ENCODE measurements around the gene MARK3.

The MARK3 gene

DNA sequence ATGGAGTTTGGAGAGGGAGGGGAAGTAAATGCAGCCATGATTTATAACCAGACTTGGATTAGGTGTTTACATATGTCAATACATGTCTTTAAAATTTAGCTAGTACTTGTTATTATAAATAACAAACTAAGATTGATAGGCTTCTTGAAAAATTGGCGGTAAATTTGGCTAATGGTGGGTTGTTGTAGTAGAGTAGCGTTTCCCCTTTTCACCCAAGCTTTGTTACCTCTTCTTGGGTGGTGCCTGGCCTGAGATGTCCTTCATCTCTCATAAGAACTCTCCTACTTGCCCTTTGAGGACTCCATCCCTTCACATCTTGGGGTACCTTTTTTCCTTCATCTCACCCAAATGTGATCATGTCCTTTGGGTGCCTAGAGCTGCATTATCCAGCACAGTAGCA, 11.2 kb downstream of the MARK3 start:
- no peak overlapping the region for H3K27ac ChIP-seq
- TF ChIP-seq, protein P1, sequence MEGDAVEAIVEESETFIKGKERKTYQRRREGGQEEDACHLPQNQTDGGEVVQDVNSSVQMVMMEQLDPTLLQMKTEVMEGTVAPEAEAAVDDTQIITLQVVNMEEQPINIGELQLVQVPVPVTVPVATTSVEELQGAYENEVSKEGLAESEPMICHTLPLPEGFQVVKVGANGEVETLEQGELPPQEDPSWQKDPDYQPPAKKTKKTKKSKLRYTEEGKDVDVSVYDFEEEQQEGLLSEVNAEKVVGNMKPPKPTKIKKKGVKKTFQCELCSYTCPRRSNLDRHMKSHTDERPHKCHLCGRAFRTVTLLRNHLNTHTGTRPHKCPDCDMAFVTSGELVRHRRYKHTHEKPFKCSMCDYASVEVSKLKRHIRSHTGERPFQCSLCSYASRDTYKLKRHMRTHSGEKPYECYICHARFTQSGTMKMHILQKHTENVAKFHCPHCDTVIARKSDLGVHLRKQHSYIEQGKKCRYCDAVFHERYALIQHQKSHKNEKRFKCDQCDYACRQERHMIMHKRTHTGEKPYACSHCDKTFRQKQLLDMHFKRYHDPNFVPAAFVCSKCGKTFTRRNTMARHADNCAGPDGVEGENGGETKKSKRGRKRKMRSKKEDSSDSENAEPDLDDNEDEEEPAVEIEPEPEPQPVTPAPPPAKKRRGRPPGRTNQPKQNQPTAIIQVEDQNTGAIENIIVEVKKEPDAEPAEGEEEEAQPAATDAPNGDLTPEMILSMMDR (IDR thresholded peaks at IDR 0.05) = no peak
- TF ChIP-seq ZFX (IDR thresholded peaks at IDR 0.05; ENCODE audit: borderline replicate concordance) = no peak

DNA sequence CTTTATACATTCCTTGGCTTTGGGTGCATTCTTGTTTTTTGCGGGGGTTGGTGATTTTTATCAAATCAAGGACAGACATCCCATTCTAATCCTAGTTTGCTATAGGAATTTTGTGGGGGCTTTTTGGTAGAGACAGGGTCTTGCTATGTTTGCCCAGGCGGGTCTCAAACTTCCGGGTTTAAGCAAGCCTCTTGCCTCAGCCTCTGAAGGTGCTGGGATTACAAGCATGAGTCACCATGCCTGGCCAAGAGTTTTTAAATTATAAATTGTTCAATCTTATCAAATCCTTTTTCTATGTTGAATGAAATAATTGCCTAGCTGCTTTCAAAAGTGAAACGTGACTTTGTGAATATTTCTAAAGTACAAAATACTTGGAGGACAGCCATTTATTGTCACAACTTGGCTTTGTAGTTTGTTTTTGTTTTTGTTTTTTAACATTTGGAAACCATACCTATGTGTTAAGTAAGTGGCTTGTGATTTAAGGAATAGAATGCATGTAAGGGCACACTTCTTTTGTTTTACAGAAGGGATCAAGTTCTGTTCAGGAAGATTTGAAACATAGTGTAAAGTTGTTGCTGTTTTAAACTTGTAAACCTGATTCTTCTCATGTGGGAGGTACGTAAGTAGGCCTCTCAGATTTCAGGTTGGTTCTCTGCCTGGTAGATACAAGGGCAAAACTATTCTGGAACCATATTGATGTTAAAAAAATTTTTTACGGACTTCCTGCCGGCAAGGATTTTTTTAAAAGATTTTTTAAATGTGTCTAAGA, 13.4 kb downstream of the MARK3 start:
- TF ChIP-seq, protein P1 (IDR thresholded peaks at IDR 0.05) = no peak
- TF ChIP-seq ZFX (IDR thresholded peaks at IDR 0.05; ENCODE audit: borderline replicate concordance) = no peak
- H3K27ac ChIP-seq = no peak overlapping the region

DNA sequence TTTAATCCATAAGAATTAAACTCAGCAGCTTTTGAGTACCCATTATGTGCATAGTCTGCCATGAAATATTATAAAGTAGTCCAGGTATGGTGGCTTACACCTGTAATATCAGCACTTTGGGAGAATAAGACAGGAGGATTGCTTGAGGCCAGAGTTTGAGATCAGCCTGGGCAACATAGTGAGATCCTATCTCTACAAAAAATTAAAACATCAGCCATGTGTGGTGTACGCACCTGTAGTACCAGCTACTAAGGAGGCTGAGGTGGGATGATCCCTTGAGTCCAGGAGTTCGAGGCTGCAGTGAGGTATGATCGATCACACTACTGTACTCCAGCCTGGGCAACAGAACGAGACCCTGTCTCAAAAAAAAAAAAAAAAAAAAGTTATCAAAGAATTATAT, 15.3 kb downstream of the MARK3 start:
- TF ChIP-seq ZFX (IDR thresholded peaks at IDR 0.05; ENCODE audit: borderline replicate concordance) = no peak
- TF ChIP-seq, protein P1 (IDR thresholded peaks at IDR 0.05) = no peak
- H3K27ac ChIP-seq = no peak overlapping the region

DNA sequence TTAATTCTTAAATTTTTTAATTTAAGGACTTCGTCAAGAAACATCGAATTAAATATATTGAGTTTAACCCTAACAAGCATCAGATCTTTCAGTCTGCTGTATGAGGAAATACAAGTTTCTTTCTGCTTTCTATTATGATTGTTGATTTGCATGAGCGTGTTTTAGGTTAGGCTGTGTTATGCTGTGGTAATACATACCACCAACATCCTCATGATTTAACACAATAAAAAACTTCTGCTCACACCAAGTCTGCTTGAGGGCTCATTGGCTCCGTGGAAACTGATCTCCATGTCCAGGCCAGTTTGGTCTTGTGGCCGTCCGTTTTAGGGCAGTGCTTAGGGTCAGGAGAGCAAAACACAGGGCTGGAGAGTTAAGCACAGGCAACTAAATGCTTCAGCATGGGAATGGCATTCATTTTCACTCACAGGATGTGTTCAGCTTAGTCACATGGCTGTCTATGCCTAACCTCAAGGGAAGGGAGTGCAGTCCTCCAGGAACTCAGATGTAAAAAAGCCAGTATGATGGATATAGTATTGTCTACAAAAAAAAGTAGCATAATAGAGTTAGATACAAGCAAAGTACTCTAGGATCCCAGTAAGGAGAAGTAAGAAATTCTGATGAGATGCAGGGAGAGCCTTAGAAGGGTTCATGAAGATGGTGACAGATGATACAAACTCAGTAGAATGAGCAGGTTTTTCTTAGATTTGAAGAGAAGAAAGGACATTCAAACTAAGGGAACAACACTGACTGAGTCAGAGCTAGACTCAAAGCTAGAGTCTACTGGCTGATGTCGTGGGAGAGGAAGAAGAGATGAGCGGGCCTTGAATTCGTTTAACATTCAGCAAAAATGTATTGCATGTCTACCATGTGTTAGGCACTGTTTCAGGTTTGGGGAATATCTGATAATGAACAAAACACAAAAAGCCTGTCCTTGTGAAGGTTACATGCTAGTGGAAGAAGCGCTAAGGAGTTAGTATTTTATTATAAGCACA, 16.3 kb downstream of the MARK3 start:
- no peak overlapping the region for H3K27ac ChIP-seq
- TF ChIP-seq, protein P1 (IDR thresholded peaks at IDR 0.05) = no peak
- TF ChIP-seq ZFX (IDR thresholded peaks at IDR 0.05; ENCODE audit: borderline replicate concordance) = no peak

DNA sequence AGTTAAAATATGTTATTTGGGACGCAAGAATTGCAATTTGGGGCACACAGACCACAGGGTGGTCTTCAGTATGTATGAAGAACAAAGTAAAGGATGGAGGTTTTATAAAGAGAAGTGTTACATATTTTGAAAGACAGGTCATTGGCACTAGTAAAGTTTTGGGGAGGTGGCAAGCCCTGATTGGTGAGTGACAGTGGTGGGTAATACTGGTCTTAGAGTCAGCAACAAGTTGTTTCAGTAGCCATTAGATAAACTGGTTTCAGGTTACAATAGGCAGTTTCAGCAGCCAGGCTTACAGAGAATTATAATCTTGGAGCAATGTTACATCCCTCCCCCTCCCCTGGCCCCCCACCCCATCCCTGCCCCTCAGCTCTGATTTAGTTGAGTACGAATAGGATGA, 17.5 kb downstream of the MARK3 start:
- TF ChIP-seq, protein P1 (IDR thresholded peaks at IDR 0.05) = no peak
- TF ChIP-seq ZFX (IDR thresholded peaks at IDR 0.05; ENCODE audit: borderline replicate concordance) = no peak
- no peak overlapping the region for H3K27ac ChIP-seq

DNA sequence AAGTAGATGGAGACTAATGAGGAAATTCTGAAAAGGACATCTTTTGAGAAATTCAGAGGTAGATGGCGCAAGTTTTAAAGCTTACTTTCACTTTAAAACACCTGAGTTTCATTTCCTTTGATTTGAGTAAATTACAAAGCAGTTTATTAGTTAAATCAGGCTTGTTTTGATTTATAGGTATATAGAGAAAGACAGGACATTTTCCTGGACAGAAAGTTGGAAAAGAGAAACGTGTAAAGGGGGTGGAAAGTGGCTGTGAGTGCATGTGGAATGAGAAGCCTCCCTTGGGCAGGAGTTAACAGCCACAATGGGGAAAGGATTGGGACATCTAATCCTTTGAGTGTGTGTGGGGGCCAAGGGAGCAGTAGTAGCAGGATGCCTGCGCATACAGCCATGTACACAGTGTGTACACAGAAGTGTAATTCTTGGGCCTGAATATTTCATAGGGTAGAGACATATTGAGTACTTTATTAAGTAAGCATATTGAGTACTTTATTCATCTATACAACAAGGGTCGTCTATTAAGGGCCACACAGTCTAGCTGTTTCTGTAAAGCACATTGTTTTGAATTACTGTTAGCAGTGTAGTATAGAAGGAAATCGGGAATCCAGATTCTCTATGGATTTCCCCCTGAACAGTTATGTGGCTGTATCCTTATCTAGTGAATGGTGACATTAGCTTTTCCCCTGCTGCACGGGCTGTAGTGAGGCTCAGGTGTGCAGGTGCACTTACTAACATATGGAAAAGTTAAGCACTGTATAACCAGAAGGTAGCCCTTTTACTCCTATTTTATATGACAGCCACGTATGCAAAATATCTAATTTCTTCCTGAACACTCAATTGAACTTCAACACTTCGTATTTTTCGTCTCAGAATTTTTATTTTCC, 19.1 kb downstream of the MARK3 start:
- H3K27ac ChIP-seq = peak overlapping the region; percentile 7; the same call in 1 of the 2 replicates
- no peak for TF ChIP-seq ZFX (IDR thresholded peaks at IDR 0.05; ENCODE audit: borderline replicate concordance)
- TF ChIP-seq, protein P1 (IDR thresholded peaks at IDR 0.05) = no peak

Data from 22Rv1 (cell line).